ENCODE results near the gene MYH14. TPM values are rescaled to one million over a fixed set of nuclear protein-coding genes. Genes with fewer than 3 reads are reported as not detected.

MYH14 gene
- total and polyA plus RNA-seq, 2 of the 4 experiments (the other 2 are of a cell fraction) = not detected

- H3K79me1 ChIP-seq (ENCODE audit: low read depth in 1 of 2, low read length in 2 of 2) = no peaks in the 10 kb centered on the region
- H3K4me2 ChIP-seq (ENCODE audit: low read depth, low read length) = no peak overlapping the region
- no peak overlapping the region for H3K4me3 ChIP-seq (ENCODE audit: insufficient read depth, low read depth, low read length)
- no peak overlapping the region for H3K9ac ChIP-seq (ENCODE audit: low read depth, low read length)
- no peak overlapping the region for H3K27ac ChIP-seq (ENCODE audit: insufficient read depth, low read length)
- H2AK5ac ChIP-seq (ENCODE audit: low read depth, low read length) = no peak overlapping the region
- no peak overlapping the region for H2BK20ac ChIP-seq (ENCODE audit: low read depth, low read length)
- H4K8ac ChIP-seq (ENCODE audit: low read depth in 2 of 2, low read length in 2 of 2) = no peak overlapping the region
- H2BK5ac ChIP-seq (ENCODE audit: low read depth, low read length, poor library complexity, severe bottlenecking) = no peak overlapping the region
- H3K27me3 ChIP-seq (ENCODE audit: control insufficient read depth, insufficient read depth, low read length) = peaks cover 13% of the 10 kb centered on the region
- H3K36me3 ChIP-seq (ENCODE audit: control insufficient read depth, insufficient read depth, low read length) = no peaks in the 10 kb centered on the region
- no peak overlapping the region for H3K23ac ChIP-seq (ENCODE audit: low read depth, low read length)
- H3K9me3 ChIP-seq (ENCODE audit: control insufficient read depth, insufficient read depth, low read length) = no peaks in the 10 kb centered on the region
- WGBS, 2 experiments (ENCODE audit: extremely low coverage in 2 of 2, insufficient read length in 1 of 2) = 86% methylated on average over 34 of the region's 55 CpGs; no CpG with 5 or more reads in 1 of the 2 experiments
- no TSS peak for BruUV-seq (replicated peaks)
- H3K4ac ChIP-seq (ENCODE audit: low read depth, low read length) = no peak overlapping the region
- H2AFZ ChIP-seq (replicated peaks; ENCODE audit: low read length, poor library complexity) = no peak overlapping the region
- H2AK9ac ChIP-seq (replicated peaks; ENCODE audit: low read depth, low read length, poor library complexity) = no peak overlapping the region
- dilution Hi-C loops (cut with HindIII; ENCODE audit: low sequenced_read_pairs, unreplicated experiment) = no loop called here
- no peak overlapping the region for H3K56ac ChIP-seq (ENCODE audit: extremely low read depth, insufficient read depth, low read length)
- no peak overlapping the region for H2BK120ac ChIP-seq (ENCODE audit: low read depth, low read length)
- CTCF ChIA-PET = no interaction called here
- no peak overlapping the region for H3K18ac ChIP-seq (ENCODE audit: low read depth, low read length)
- no peaks in the 10 kb centered on the region for H4K20me1 ChIP-seq (ENCODE audit: insufficient read depth, low read length)
- H3K9me1 ChIP-seq (ENCODE audit: insufficient read depth, low read length) = no peaks in the 10 kb centered on the region
- POLR2A ChIA-PET (ENCODE audit: unreplicated experiment) = no interaction called here
- DNase-seq (no peak), ATAC-seq (ENCODE audit: low read depth) (no peak)
- H3K14ac ChIP-seq (replicated peaks; ENCODE audit: low read depth, low read length) = no peak overlapping the region
- no peaks in the 10 kb centered on the region for H3K4me1 ChIP-seq (ENCODE audit: control insufficient read depth, insufficient read depth, low read length)
- no peak for TF ChIP-seq POLR2A (IDR thresholded peaks at IDR 0.05; ENCODE audit: low read depth, low read length)
- no peak for TF ChIP-seq MAZ (IDR thresholded peaks at IDR 0.05; ENCODE audit: borderline replicate concordance, low read depth, low read length)
- TF ChIP-seq MXI1 (IDR thresholded peaks at IDR 0.05; ENCODE audit: borderline replicate concordance, low read depth, low read length) = no peak
- TF ChIP-seq MAFK (IDR thresholded peaks at IDR 0.05; ENCODE audit: low read depth, low read length) = no peak
- no peak for TF ChIP-seq CHD1 (IDR thresholded peaks at IDR 0.05; ENCODE audit: low read depth, low read length)
- no peak for TF ChIP-seq NFE2L2 (IDR thresholded peaks at IDR 0.05; ENCODE audit: low read depth, low read length)
- TF ChIP-seq BHLHE40 (IDR thresholded peaks at IDR 0.05; ENCODE audit: low read depth, low read length) = no peak
- TF ChIP-seq RFX5 (IDR thresholded peaks at IDR 0.05; ENCODE audit: low read depth, low read length) = no peak
- TF ChIP-seq ELK1 (IDR thresholded peaks at IDR 0.05; ENCODE audit: borderline replicate concordance, low read depth, low read length) = no peak
- no peak for TF ChIP-seq CEBPB (IDR thresholded peaks at IDR 0.05; ENCODE audit: low read depth, low read length)
- no peak for TF ChIP-seq RCOR1 (IDR thresholded peaks at IDR 0.05; ENCODE audit: insufficient replicate concordance, low read length)
- TF ChIP-seq RAD21 (IDR thresholded peaks at IDR 0.05; ENCODE audit: low read length) = no peak
- TF ChIP-seq USF2 (IDR thresholded peaks at IDR 0.05; ENCODE audit: low read depth, low read length) = no peak
- TF ChIP-seq SMC3 (IDR thresholded peaks at IDR 0.05; ENCODE audit: low read depth, low read length) = no peak
- TF ChIP-seq FOS (IDR thresholded peaks at IDR 0.05; ENCODE audit: low read depth, low read length) = no peak
- TF ChIP-seq CTCF (conservative IDR thresholded peaks at IDR 0.05; ENCODE audit: low read depth, low read length) = no peak
- no peak overlapping the region for H4K91ac ChIP-seq (ENCODE audit: insufficient read depth, low read depth, low read length)
- no peak overlapping the region for H2BK15ac ChIP-seq (ENCODE audit: low read depth, low read length)
- in situ Hi-C loops (cut with MboI; ENCODE audit: low sequenced_read_pairs) = no loop called here
- H4K5ac ChIP-seq (ENCODE audit: low read depth, low read length) = no peak overlapping the region
- intact Hi-C loops (cut with micrococcal nuclease) = no loop called here
Observed at GRCh38 chr19:50322931-50323781, 119.7 kb downstream of the MYH14 start.

All from IMR-90 (cell line).